IPS-20b (cell line): ENCODE data around the gene PHACTR3.

ENCODE experiments used
- H3K27ac ChIP-seq: one replicate; pipeline ENCODE4 v1.5.1; 2013; ENCODE audit warnings: low read length
- H3K27me3 ChIP-seq: 2 replicates; pipeline ENCODE4 v1.6.1; 2013; ENCODE audit warnings: mild to moderate bottlenecking, low read length, inconsistent platforms; ENCODE audit not compliant: insufficient read depth
- H3K36me3 ChIP-seq: 2 replicates; pipeline ENCODE4 v1.6.1; 2013; ENCODE audit warnings: low read depth, mild to moderate bottlenecking, inconsistent platforms, low read length, moderate library complexity; ENCODE audit not compliant: insufficient read depth
- H3K4me1 ChIP-seq: 2 replicates; pipeline ENCODE4 v1.6.1; 2013; ENCODE audit warnings: mild to moderate bottlenecking, control low read depth, inconsistent platforms, low read length, moderate library complexity; ENCODE audit not compliant: insufficient read depth
- H3K4me3 ChIP-seq: 2 replicates; pipeline ENCODE4 v1.5.1; 2013; ENCODE audit warnings: mild to moderate bottlenecking, low read length, inconsistent platforms
- H3K9ac ChIP-seq: 2 replicates; pipeline ENCODE4 v1.6.1; 2013; ENCODE audit warnings: low read depth, mild to moderate bottlenecking, inconsistent platforms, low read length, moderate library complexity
- H3K9me3 ChIP-seq: 2 replicates; pipeline ENCODE4 v1.6.1; 2013; ENCODE audit warnings: mild to moderate bottlenecking, low read depth, low read length, inconsistent platforms; ENCODE audit not compliant: insufficient read depth

Gene PHACTR3

DNA sequence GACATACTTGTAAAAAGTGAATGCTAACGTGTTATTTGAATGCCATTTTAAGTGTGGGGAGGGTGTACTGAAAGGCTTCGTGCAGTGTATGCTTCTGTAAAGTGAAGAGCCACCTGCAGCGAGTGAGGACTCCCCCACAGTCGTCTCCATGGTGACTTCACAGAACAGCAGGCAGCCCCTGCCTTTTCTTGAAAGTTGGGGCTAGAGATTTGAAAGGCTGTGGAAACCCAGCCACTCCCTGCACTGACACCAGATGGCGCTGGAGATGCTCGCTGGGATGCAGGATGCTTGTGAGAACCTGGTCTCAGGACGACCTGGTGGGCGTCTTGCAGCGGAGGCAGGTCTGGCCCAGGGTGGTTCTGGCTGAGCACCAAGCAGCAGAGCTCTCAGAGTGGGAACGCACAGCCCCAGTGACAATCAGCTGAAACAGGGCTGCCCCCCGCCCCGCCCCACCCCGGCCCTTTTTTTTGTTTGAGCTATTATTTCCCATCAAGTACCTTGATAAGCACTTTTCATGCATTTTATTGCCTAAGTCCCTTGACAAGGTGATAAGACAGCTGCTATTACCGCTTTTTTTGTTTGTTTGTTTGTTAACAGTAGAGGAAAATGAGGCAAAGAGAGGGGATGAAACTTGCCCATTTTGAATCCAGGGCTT, 178.8 kb downstream of the PHACTR3 start:
- no peak overlapping the region for H3K27ac ChIP-seq
- no peak overlapping the region for H3K4me3 ChIP-seq
- peaks cover 9% of the 10 kb centered on the region; the same call in 1 of the 2 replicates for H3K27me3 ChIP-seq
- peaks cover 3% of the 10 kb centered on the region; the same call in 1 of the 2 replicates for H3K4me1 ChIP-seq
- no peak overlapping the region for H3K9ac ChIP-seq
- H3K9me3 ChIP-seq: no peaks in the 10 kb centered on the region
- H3K36me3 ChIP-seq: no peaks in the 10 kb centered on the region

DNA sequence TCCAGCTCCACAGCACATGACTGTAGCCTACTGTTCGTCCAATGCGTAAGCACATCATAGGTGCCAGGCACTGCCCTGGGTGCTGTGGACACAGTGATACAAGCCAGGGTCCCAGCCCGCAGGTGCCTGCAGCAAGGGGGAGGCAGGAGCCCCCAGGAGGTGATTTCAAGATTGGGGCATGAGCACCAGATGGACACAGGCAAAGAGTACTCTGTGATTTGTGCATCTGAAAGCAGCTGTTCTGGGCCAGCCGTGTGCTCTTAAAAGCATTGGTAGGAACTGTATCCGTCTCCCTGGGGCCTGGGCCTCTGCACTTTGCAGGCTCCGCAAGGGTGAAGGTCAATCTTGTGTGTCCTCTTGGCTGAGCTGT, 179.3 kb downstream of the PHACTR3 start:
- H3K9me3 ChIP-seq: no peaks in the 10 kb centered on the region
- peaks cover 9% of the 10 kb centered on the region; the same call in 1 of the 2 replicates for H3K27me3 ChIP-seq
- H3K36me3 ChIP-seq: no peaks in the 10 kb centered on the region
- H3K9ac ChIP-seq: no peak overlapping the region
- H3K4me3 ChIP-seq: no peak overlapping the region
- H3K4me1 ChIP-seq: peaks cover 3% of the 10 kb centered on the region; the same call in 1 of the 2 replicates
- no peak overlapping the region for H3K27ac ChIP-seq

DNA sequence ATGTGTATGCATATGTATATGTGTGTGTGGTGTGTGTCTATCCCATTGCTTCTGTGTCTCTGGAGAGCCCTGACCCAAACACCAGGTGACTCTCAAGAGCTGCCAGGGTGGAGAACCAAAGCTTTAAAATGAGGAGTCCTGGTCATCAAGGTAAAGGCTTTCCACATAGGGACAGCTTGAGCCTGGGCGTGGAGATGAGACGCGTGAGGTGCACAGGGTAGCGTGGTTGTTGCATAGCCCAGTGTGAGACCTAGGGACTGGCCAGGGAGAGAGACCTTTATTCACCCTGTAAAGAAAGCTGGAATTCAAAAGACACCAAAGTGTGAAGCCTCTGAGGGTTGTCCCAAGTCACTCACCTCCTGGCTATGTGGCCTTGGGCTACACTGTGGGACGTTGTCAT, 180.0 kb downstream of the PHACTR3 start:
- no peak overlapping the region for H3K9ac ChIP-seq
- no peaks in the 10 kb centered on the region for H3K9me3 ChIP-seq
- peaks cover 9% of the 10 kb centered on the region; the same call in 1 of the 2 replicates for H3K27me3 ChIP-seq
- no peaks in the 10 kb centered on the region for H3K36me3 ChIP-seq
- no peak overlapping the region for H3K4me3 ChIP-seq
- peaks cover 3% of the 10 kb centered on the region; the same call in 1 of the 2 replicates for H3K4me1 ChIP-seq
- H3K27ac ChIP-seq: no peak overlapping the region

DNA sequence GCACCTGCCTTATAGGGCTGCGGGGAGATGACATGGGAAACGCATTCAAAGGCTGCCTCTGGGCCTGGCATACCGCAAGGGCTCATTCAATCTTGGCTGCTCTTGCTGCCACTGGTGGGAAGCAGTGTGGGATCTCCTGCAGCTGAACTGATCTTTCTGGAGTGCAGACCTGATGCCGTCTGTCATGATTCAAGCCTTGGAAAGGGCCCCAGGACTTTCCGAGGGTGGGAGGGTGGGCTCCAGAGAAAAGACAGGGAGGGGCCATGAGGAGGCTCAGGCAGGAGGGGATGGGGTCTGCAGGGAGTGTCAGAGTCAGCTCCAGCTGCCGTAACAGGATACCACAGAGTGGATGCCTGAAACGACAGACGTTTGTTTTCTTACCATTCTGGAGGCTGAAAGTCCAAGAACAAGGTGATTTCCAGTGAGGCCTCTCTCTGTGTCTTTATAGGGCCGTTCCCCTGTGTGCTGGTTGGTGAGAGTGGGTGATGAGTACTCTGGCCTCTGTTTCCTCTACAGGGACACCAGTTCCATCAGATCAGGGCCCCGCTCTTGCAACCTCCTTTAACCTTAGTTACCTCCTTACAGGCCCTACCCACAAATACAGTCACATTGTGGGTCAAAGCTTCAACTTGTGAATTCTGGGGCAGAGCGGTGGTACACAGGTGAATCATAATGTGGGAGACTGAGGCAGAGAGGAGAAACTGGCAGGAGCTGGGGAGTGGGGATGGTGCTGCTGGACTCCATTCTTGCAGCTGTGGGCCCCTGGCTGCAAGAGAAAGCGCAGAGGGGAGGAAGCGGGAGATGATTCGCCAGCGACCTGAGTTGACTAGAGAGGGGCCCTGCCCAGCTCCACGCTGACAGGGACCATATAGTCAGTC, 180.7 kb downstream of the PHACTR3 start:
- peaks cover 3% of the 10 kb centered on the region; the same call in 1 of the 2 replicates for H3K4me1 ChIP-seq
- H3K4me3 ChIP-seq: no peak overlapping the region
- no peaks in the 10 kb centered on the region for H3K9me3 ChIP-seq
- no peak overlapping the region for H3K27ac ChIP-seq
- no peaks in the 10 kb centered on the region for H3K36me3 ChIP-seq
- H3K9ac ChIP-seq: no peak overlapping the region
- H3K27me3 ChIP-seq: peaks cover 9% of the 10 kb centered on the region; the same call in 1 of the 2 replicates

DNA sequence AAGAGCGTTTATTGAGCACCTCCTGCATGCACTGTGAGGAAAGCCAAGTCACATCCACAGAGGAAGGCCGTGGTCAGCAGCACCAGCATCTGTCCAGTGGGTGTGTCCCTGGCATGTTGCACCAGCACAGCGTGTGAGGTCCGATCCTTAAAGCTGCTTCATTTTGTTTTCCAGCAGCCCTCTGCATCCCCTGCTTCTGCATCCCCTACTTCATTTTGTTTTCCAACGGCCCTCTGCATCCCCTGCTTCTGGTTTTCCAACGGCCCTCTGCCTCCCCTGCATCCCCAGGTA, 181.3 kb downstream of the PHACTR3 start:
- Histone ChIP-seq H3K4me3 (no peak overlapping the region), H3K9ac (no peak overlapping the region), H3K36me3 (no peaks in the 10 kb centered on the region), H3K4me1 (peaks cover 3% of the 10 kb centered on the region; the same call in 1 of the 2 replicates), H3K27ac (no peak overlapping the region), H3K9me3 (no peaks in the 10 kb centered on the region), H3K27me3 (peaks cover 9% of the 10 kb centered on the region; the same call in 1 of the 2 replicates)

DNA sequence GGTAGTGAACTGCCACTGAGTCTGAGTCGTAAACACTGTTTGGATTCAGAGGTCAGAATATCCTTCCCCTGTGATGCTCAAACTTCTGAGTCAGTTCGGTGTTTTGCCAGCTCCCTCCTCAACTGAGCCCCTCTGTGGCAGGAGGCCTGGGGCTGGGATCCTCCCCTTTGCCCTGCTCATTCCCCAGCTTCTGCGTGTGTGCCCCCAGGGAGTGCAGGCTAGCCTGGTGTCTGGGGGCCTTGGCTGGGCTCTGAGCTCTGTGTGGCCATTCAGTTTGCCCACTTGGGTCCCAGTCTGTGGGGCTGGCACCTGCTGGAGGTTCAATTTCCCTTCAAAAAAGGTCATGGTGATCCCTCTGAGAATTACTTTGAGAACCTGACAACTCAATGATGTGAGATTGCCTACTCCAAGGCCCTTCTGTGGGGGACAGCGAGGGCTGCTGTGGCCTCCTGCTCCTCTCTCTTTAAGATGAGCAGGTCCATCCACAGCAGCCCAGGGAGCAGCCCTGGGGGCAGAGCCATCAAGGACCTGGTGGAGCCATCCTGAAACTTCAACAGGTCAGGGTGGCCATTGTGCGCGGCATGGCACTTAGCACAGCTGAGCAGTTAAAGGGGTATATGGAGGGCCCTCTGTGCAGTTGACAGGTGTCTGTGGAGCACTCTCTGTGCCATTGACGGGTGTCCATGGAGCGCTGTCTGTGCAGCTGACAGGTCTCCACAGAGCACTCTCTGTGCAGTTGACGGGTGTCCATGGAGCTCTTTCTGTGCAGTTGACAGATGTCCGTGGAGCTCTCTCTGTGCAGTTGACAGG, 181.9 kb downstream of the PHACTR3 start:
- Histone ChIP-seq H3K9ac (no peak overlapping the region), H3K4me3 (no peak overlapping the region), H3K36me3 (no peaks in the 10 kb centered on the region), H3K27me3 (peaks cover 9% of the 10 kb centered on the region; the same call in 1 of the 2 replicates), H3K9me3 (no peaks in the 10 kb centered on the region), H3K4me1 (peaks cover 3% of the 10 kb centered on the region; the same call in 1 of the 2 replicates), H3K27ac (no peak overlapping the region)

DNA sequence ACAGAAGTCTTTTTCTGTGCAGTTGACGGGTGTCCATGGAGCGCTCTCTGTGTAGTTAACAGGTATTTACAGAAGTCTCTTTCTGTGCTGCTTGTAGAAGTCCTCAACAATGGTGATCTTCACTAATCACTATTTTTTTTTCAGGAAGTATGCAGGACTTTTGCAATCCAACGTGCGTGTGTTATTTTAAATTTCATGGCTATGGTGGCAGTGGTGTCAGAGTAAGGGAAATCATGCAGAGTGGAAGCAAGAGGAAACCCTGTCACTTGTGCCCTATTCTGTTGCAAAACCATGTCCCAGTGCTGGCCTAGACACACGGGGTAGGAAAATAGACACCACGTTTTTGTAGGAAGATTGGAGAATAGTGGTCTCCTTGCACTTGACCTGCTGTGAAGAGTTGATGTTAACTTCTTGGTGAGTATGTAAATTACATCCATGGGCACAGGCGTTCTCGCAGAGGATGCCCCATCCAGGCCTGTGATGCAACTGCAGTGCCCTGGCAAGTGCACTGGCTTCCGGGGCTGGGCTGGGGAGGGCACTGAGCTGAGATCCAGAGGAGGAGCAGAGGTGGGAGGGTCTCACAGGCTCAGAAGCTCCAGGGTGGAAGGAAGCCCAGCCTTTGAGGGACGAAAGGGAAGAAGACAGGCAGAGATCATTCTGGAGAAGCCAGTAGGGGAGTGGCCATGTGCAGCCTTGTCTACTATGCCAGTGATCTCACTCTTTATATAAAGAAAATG, 182.6 kb downstream of the PHACTR3 start:
- no peaks in the 10 kb centered on the region for H3K9me3 ChIP-seq
- H3K4me3 ChIP-seq: no peak overlapping the region
- peaks cover 3% of the 10 kb centered on the region; the same call in 1 of the 2 replicates for H3K4me1 ChIP-seq
- no peak overlapping the region for H3K9ac ChIP-seq
- no peak overlapping the region for H3K27ac ChIP-seq
- no peaks in the 10 kb centered on the region for H3K36me3 ChIP-seq
- peaks cover 9% of the 10 kb centered on the region; the same call in 1 of the 2 replicates for H3K27me3 ChIP-seq

DNA sequence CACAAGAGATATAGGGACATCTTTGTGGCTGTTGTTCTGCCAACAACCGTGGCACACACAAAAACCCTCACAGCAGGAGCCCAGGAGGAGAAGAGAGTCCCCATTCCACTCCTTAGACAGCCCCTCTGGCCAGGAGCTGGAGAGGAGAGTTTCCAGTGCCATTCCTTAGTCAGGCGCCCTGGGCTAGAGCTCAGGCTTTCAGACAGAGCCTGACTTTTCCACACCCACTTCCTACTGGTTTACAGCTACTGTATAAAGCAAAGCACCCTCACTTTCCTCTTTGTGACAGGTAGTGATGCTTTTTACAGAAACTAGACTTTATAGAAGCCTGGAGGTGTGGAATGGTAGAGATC, 183.2 kb downstream of the PHACTR3 start:
- Histone ChIP-seq H3K36me3 (no peaks in the 10 kb centered on the region), H3K9me3 (peaks cover 5% of the 10 kb centered on the region; the same call in 1 of the 2 replicates), H3K27me3 (peaks cover 9% of the 10 kb centered on the region; the same call in 1 of the 2 replicates), H3K9ac (no peak overlapping the region), H3K4me3 (no peak overlapping the region), H3K27ac (no peak overlapping the region), H3K4me1 (peaks cover 3% of the 10 kb centered on the region; the same call in 1 of the 2 replicates)

DNA sequence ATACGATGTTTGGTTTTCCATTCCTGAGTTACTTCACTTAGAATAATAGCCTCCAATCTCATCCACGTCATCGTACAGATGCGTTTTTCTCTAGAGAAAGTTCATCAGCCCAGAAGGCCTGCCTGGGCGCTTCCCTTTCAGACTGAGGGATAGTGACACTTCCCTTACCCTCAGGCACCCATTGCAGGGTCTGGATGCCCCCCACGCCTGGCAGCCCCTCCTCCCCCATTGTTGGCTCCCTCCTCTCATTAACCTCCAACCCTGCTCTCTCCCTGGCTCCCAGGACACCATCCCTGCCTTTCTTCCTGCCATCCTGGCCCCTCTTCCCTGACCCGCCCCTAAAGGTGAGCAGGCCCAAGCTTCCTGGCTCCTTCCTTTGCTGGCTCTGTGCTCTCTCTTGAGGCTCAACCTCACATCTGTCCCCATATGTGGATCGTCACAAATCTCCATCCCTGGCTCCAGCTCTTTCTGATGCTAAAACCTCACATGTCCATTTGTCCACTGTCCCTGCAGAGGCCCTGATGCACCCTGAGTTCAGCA, 183.9 kb downstream of the PHACTR3 start:
- Histone ChIP-seq H3K27me3 (peaks cover 6% of the 10 kb centered on the region; the same call in 1 of the 2 replicates), H3K36me3 (no peaks in the 10 kb centered on the region), H3K9me3 (peaks cover 7% of the 10 kb centered on the region; the same call in 1 of the 2 replicates), H3K4me3 (no peak overlapping the region), H3K27ac (no peak overlapping the region), H3K9ac (no peak overlapping the region), H3K4me1 (no peaks in the 10 kb centered on the region)

DNA sequence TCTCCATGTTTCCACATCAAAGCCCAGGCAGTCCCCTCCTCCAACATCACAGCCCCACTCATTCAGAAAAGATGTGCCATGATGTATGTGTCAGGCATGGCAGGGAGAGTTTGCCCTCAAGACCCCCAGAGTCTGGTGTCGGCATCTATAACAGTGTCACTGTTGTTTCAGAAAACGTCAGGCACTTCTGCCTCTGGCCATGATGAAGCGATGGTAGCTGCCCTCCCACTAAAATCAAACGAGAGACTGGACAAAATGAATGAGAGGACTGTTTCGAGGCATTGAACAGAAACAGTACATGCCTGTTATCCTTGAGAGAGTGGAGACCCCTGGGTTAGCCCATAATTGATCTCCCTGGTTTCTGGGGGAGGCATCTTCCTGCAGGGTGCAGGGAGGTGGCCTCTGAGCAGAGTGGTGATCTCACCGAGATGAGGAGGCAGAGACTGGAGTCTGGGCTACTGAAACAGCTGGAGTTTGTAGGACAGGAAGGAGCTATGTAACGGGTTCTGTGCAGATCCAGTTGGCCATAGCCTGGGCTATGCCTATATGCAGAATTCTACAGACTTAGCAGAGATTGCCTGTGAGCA, 184.6 kb downstream of the PHACTR3 start:
- H3K27me3 ChIP-seq: peaks cover 1% of the 10 kb centered on the region; the same call in 1 of the 2 replicates
- no peaks in the 10 kb centered on the region for H3K36me3 ChIP-seq
- H3K9me3 ChIP-seq: peaks cover 7% of the 10 kb centered on the region; the same call in 1 of the 2 replicates

More for the DNA sequence above, 184.6 kb downstream of the PHACTR3 start:
- Histone ChIP-seq H3K4me3 (no peak overlapping the region), H3K27ac (no peak overlapping the region), H3K9ac (no peak overlapping the region), H3K4me1 (no peaks in the 10 kb centered on the region)
